Endothelial cell of umbilical vein (primary cell): ENCODE data around the gene TECTA. TPM values are rescaled to one million over a fixed set of nuclear protein-coding genes. Genes with fewer than 3 reads are reported as not detected.

Source experiments
- BruUV-seq: library from RNA; stranded (reverse); fragments of 400-500 nt; replicated peaks from 2 replicates; lab custom pipeline; 2021; lab: Mats Ljungman, UMichigan
- CTCF ChIA-PET: fragments of 300-600, 350-600 bp; sonication (Branson Sonifier 250); formaldehyde crosslinking; loops from one replicate; lab custom pipeline; 2021; ENCODE audit warnings: antibody characterized with exemption, inconsistent platforms; lab: Charles Lee
- POLR2A ChIA-PET: fragments of 300-600, 350-600 bp; sonication (Branson Sonifier 250); formaldehyde crosslinking; loops from one replicate; lab custom pipeline; 2021; ENCODE audit warnings: antibody characterized with exemption, inconsistent platforms; lab: Charles Lee
- DNase-seq: peaks from one replicate; pipeline ENCODE4 v3.0.0-alpha.2; 2011; ENCODE audit warnings: low read depth, low spot score
- FAIRE-seq: peaks from 2 replicates; lab custom pipeline; 2011; peaks lifted over from hg19 to GRCh38; lab: Jason Lieb, UNC
- H2AFZ ChIP-seq: 2 replicates; pipeline ENCODE4 v1.6.0; 2012; ENCODE audit warnings: low read depth, low read length, control low read depth, inconsistent platforms
- H3K27ac ChIP-seq: 2 replicates; pipeline ENCODE4 v1.5.1; 2011; ENCODE audit warnings: low read depth, mild to moderate bottlenecking, control low read depth, low read length, moderate library complexity; ENCODE audit not compliant: insufficient read depth
- H3K27me3 ChIP-seq, 2 experiments: 2 replicates each; pipeline versions ENCODE4 v1.6.0 to v1.6.1; 2011; ENCODE audit warnings: low read length in 2 of 2, mixed read lengths in 1 of 2; ENCODE audit not compliant: control insufficient read depth in 2 of 2, insufficient read depth in 2 of 2
- H3K36me3 ChIP-seq, 2 experiments: 2 replicates in 1 of 2; 3 replicates in 1 of 2; pipeline ENCODE4 v1.5.1; 2011; ENCODE audit warnings: low read length in 2 of 2, mild to moderate bottlenecking in 1 of 2, moderate library complexity in 1 of 2; ENCODE audit not compliant: control insufficient read depth in 2 of 2, insufficient read depth in 2 of 2; ENCODE audit errors: extremely low read depth in 1 of 2
- H3K4me1 ChIP-seq: 3 replicates; pipeline ENCODE4 v1.5.1; 2011; ENCODE audit warnings: mild to moderate bottlenecking, low read length; ENCODE audit not compliant: control insufficient read depth, insufficient read depth; ENCODE audit errors: extremely low read depth
- H3K4me2 ChIP-seq: 2 replicates; pipeline ENCODE4 v1.6.1; 2011; ENCODE audit warnings: low read length, control low read depth, mixed read lengths; ENCODE audit not compliant: insufficient read depth
- H3K4me3 ChIP-seq, 3 experiments: fragments of 200-600 bp in 1 of 3; sonication (generic), shearing (Covaris generic) in 1 of 3; replicated peaks in 1 of 3; 2 replicates each; pipeline ENCODE4 v1.5.1; 2011 to 2016; ENCODE audit warnings: control low read depth in 3 of 3, low read length in 3 of 3, mild to moderate bottlenecking in 2 of 3, inconsistent platforms in 1 of 3, low read depth in 1 of 3, moderate library complexity in 1 of 3; ENCODE audit not compliant: insufficient read depth in 1 of 3
- H3K79me2 ChIP-seq: 2 replicates; pipeline ENCODE4 v1.6.0; 2012; ENCODE audit warnings: low read length, inconsistent platforms; ENCODE audit not compliant: control insufficient read depth, insufficient read depth
- H3K9ac ChIP-seq: replicated peaks from 2 replicates; pipeline ENCODE3; 2011; ENCODE audit warnings: low read length, control low read depth; ENCODE audit not compliant: insufficient read depth; ENCODE audit errors: extremely low read depth
- H3K9me1 ChIP-seq: replicated peaks from 3 replicates; pipeline ENCODE4 v1.6.0; 2011; ENCODE audit warnings: mild to moderate bottlenecking, low read length; ENCODE audit not compliant: control insufficient read depth, insufficient read depth; ENCODE audit errors: extremely low read depth
- H3K9me3 ChIP-seq: replicated peaks from 2 replicates; pipeline ENCODE4 v1.5.1; 2012; ENCODE audit warnings: low read length, inconsistent platforms; ENCODE audit not compliant: control insufficient read depth, insufficient read depth
- H4K20me1 ChIP-seq: replicated peaks from 2 replicates; pipeline ENCODE3; 2011; ENCODE audit warnings: mild to moderate bottlenecking, low read length; ENCODE audit not compliant: control insufficient read depth, insufficient read depth; ENCODE audit errors: extremely low read depth
- EZH2 ChIP-seq: IDR thresholded peaks from 2 replicates; pipeline ENCODE4 v1.6.1; 2012; ENCODE audit warnings: borderline replicate concordance, low read depth, mild to moderate bottlenecking, moderate library complexity, low read length, inconsistent platforms; ENCODE audit not compliant: severe bottlenecking
- FOS ChIP-seq: IDR thresholded peaks from 2 replicates; pipeline ENCODE4 v1.6.1; 2011; ENCODE audit warnings: mild to moderate bottlenecking, low read length, moderate library complexity, borderline replicate concordance; ENCODE audit not compliant: insufficient read depth
- GATA2 ChIP-seq: IDR thresholded peaks from 2 replicates; pipeline ENCODE4 v1.7.0; 2011; ENCODE audit warnings: low read depth, mild to moderate bottlenecking, moderate library complexity, mixed read lengths, low read length; ENCODE audit not compliant: insufficient read length, insufficient read depth
- JUN ChIP-seq: IDR thresholded peaks from 2 replicates; pipeline ENCODE4 v1.6.1; 2011; ENCODE audit warnings: borderline replicate concordance, low read depth; ENCODE audit not compliant: insufficient read length, insufficient read depth
- MYC ChIP-seq: IDR thresholded peaks from one replicate; pipeline ENCODE4 v1.6.1; 2011; ENCODE audit warnings: mild to moderate bottlenecking, low read depth, low read length
- POLR2A ChIP-seq: IDR thresholded peaks from 2 replicates; pipeline ENCODE4 v1.6.1; 2012; ENCODE audit warnings: low read depth, mild to moderate bottlenecking, control low read depth, low read length
- POLR2AphosphoS5 ChIP-seq: IDR thresholded peaks from 2 replicates; pipeline ENCODE4 v1.6.1; 2012; ENCODE audit warnings: low read depth, mild to moderate bottlenecking, control low read depth, low read length, moderate library complexity; ENCODE audit not compliant: insufficient read depth
- dilution Hi-C: fragments of 300-500 bp; cut with MboI; formaldehyde crosslinking; loops from one replicate; pipeline ENCODE4 v1.15.0; 2019; ENCODE audit warnings: low sequenced_read_pairs; ENCODE audit not compliant: extremely low pct_ligation_motif_present
- intact Hi-C: fragments of 100-400 bp; cut with micrococcal nuclease; formaldehyde crosslinking; loops from one replicate; pipeline ENCODE4 v1.10.0; 2022
- polyA plus RNA-seq, 4 experiments: library from polyadenylated mRNA; depleted of rRNA in 3 of 4; stranded (reverse) in 3 of 4; unstranded in 1 of 4; fragments of >200 nt; gene quantifications; 2 replicates each; pipeline versions ENCODE4 v1.2.1 to v1.2.3, GENCODE V29; 2011 to 2012; ENCODE audit warnings: missing spikeins in 1 of 4
- total RNA-seq: library from RNA; stranded (reverse); gene quantifications from 2 replicates; pipeline ENCODE4 v1.2.3, GENCODE V29; 2021
- TF ChIP-seq, protein P1 (sequence below): IDR thresholded peaks from 2 replicates; pipeline ENCODE4 v1.6.1; 2011; ENCODE audit not compliant: insufficient read depth, insufficient read length
- TF ChIP-seq, protein P2 (sequence below), 2 donors: IDR thresholded peaks; 1 replicate in 1 of 2; 2 replicates in 1 of 2; pipeline ENCODE4 v1.5.1; 2011; ENCODE audit warnings: low read length in 2 of 2, mild to moderate bottlenecking in 2 of 2, moderate library complexity in 2 of 2, control low read depth in 1 of 2, inconsistent platforms in 1 of 2, low read depth in 1 of 2; ENCODE audit not compliant: insufficient read depth in 1 of 2; ENCODE audit errors: extremely low read depth in 1 of 2

The TECTA gene
- total and polyA plus RNA-seq, 2 donors (not counting 3 experiments of a cell fraction or from before 2014, with no cell fraction given) = 0.44 to 0.69 TPM

DNA sequence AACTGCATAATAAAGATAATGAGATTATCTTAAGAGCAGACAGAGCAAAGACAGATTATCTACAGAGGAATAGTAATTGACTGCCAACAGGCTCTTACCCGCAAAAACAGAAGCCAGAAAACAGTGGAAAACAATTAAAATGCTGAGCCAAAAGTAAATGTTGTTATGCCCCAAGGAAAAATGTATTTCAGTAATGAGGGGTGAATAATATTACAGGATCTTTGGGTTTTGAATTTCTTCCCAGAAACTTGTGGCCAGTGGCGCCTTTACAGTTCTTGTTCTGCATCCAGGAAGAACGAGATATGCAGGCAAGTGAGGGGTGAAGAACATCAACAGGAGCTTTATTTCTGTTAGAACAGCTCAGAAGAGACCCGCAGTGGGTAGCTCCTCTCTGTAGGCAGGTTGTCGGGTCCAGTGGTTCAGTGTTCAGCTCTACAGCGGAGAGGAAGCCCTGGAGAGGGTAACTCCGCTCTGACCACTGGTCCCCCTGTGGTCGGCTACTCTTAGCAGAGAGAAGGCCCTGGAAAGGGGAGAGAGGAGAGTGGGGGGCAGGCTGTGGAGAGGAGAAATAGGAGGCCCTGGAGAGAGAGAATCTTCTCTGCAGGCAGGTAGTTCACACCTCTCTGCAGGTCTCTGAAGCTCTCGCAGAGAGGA lies 139.7 kb downstream of the TECTA start:
- no peak overlapping the region for H3K27ac ChIP-seq
- H3K36me3 ChIP-seq = no peaks in the 10 kb centered on the region
- H3K4me3 ChIP-seq = no peak overlapping the region
- no peaks in the 10 kb centered on the region for H4K20me1 ChIP-seq
- no peaks in the 10 kb centered on the region for H3K27me3 ChIP-seq
- TF ChIP-seq JUN (no peak), POLR2A (no peak), MYC (no peak), EZH2 (no peak), POLR2AphosphoS5 (no peak), GATA2 (no peak), FOS (no peak)
- TF ChIP-seq, protein P1, sequence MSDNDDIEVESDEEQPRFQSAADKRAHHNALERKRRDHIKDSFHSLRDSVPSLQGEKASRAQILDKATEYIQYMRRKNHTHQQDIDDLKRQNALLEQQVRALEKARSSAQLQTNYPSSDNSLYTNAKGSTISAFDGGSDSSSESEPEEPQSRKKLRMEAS = no peak
- TF ChIP-seq, protein P2, sequence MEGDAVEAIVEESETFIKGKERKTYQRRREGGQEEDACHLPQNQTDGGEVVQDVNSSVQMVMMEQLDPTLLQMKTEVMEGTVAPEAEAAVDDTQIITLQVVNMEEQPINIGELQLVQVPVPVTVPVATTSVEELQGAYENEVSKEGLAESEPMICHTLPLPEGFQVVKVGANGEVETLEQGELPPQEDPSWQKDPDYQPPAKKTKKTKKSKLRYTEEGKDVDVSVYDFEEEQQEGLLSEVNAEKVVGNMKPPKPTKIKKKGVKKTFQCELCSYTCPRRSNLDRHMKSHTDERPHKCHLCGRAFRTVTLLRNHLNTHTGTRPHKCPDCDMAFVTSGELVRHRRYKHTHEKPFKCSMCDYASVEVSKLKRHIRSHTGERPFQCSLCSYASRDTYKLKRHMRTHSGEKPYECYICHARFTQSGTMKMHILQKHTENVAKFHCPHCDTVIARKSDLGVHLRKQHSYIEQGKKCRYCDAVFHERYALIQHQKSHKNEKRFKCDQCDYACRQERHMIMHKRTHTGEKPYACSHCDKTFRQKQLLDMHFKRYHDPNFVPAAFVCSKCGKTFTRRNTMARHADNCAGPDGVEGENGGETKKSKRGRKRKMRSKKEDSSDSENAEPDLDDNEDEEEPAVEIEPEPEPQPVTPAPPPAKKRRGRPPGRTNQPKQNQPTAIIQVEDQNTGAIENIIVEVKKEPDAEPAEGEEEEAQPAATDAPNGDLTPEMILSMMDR (IDR thresholded peaks at IDR 0.05; ENCODE audit: extremely low read depth in 1 of 2, insufficient read depth in 1 of 2, low read depth in 1 of 2, low read length in 2 of 2) = no peak
- peaks cover 5% of the 10 kb centered on the region for H3K4me1 ChIP-seq
- FAIRE-seq (no peak), DNase-seq (no peak)
- ChIA-PET POLR2A (no interaction called here), CTCF (no interaction called here)
- H3K4me2 ChIP-seq = no peak overlapping the region
- dilution Hi-C loops (no loop called here), intact Hi-C loops (no loop called here)
- no peaks in the 10 kb centered on the region for H3K9me3 ChIP-seq
- H2AFZ ChIP-seq = no peak overlapping the region
- no TSS peak for BruUV-seq
- H3K9ac ChIP-seq = no peak overlapping the region
- no peaks in the 10 kb centered on the region for H3K79me2 ChIP-seq
- no peaks in the 10 kb centered on the region for H3K9me1 ChIP-seq

Other genes starting within 250 kb of the TECTA start
- gene TBCEL, start 77.1 kb upstream of the TECTA start, total RNA-seq = 19.5 and 19.7 TPM in 2 replicates
- 4.6 and 5.6 TPM in 2 replicates for gene TBCEL, start 77.1 kb upstream of the TECTA start, polyA plus RNA-seq
- 40.0 and 40.2 TPM in 2 replicates for gene SC5D, start 191.5 kb downstream of the TECTA start, total RNA-seq
- 30.5 and 37.1 TPM in 2 replicates for gene SC5D, start 191.5 kb downstream of the TECTA start, polyA plus RNA-seq